Cardiac fibroblast (primary cell): Measurements from ENCODE around the gene CEMP1.
A peak's percentile ranks its signal among the peaks of the same experiment; 100 is the strongest.

ENCODE experiments used
- DNase-seq, 2 donors: peaks; one replicate each; pipeline versions ENCODE4 v3.0.0 to v3.0.0-alpha.2; 2010; ENCODE audit warnings: low read depth in 2 of 2
- H3K4me3 ChIP-seq, 2 donors: replicated peaks in 1 of 2; 1 replicate in 1 of 2; 2 replicates in 1 of 2; pipeline ENCODE4 v1.5.1; 2011; ENCODE audit warnings: low read depth in 2 of 2, low read length in 2 of 2, mild to moderate bottlenecking in 2 of 2, moderate library complexity in 1 of 2
- TF ChIP-seq, protein P1 (sequence below): IDR thresholded peaks from one replicate; pipeline ENCODE4 v1.5.1; 2011; ENCODE audit warnings: low read depth, mild to moderate bottlenecking, low read length, inconsistent platforms

The CEMP1 gene

DNA sequence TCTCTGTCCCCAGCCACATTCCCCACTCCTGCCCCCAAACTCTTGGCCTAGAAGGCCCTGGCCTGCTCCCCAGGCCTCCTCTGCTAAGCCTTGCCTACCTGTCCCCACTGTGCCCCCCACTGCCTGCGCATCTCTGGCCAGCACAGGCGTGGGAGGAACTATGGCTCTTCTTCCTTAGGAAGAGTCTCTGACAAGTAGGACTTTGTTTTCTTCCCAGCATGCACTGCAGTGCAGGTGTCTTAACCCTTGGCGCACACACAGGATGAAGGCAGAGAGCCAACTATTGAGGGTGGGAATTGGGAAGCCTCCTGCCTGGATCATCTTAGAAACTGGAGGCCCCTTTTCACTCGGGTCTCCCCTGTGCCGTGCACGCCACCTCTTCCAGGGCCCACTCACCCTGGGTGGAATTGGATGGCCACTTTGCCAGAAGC is 7.4 kb downstream of the CEMP1 start:
- TF ChIP-seq, protein P1, sequence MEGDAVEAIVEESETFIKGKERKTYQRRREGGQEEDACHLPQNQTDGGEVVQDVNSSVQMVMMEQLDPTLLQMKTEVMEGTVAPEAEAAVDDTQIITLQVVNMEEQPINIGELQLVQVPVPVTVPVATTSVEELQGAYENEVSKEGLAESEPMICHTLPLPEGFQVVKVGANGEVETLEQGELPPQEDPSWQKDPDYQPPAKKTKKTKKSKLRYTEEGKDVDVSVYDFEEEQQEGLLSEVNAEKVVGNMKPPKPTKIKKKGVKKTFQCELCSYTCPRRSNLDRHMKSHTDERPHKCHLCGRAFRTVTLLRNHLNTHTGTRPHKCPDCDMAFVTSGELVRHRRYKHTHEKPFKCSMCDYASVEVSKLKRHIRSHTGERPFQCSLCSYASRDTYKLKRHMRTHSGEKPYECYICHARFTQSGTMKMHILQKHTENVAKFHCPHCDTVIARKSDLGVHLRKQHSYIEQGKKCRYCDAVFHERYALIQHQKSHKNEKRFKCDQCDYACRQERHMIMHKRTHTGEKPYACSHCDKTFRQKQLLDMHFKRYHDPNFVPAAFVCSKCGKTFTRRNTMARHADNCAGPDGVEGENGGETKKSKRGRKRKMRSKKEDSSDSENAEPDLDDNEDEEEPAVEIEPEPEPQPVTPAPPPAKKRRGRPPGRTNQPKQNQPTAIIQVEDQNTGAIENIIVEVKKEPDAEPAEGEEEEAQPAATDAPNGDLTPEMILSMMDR, result no peak

DNA sequence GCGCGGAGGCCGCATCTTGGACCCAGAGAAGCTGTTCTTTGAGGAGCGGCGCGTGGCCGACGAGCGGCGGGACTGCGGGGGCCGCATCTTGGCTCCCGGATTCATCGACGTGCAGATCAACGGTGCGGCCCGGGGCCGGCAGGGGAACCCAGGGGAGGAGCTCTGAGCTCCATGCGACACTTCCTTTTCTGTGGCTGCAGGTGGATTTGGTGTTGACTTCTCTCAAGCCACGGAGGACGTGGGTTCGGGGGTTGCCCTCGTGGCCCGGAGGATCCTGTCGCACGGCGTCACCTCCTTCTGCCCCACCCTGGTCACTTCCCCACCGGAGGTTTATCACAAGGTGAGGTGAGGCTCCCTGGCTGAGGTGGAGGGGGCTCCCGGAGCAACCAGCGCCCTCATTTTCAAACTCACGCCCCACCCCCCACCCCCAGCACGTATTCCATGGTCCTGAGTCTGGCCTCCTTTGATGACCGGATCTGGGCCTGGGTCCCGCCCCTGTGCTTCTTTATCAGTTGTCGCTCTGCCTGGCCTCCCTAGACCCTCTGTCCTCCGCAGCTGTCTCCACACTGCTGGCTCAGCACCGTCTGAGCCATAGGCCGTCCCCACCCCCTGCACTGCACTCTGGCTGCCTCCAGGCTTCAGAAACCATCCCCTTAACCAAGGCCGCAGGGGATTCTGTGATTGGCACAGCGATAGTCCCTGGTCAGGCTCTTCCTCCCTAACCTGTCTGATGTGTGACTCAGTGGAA is 10.2 kb downstream of the CEMP1 start:
- peak overlapping the region; percentile 79 for H3K4me3 ChIP-seq
- no peak for DNase-seq
- TF ChIP-seq, protein P1, result no peak

More for the DNA sequence above, 7.4 kb downstream of the CEMP1 start:
- H3K4me3 ChIP-seq, result no peak overlapping the region
- no peak for DNase-seq

DNA sequence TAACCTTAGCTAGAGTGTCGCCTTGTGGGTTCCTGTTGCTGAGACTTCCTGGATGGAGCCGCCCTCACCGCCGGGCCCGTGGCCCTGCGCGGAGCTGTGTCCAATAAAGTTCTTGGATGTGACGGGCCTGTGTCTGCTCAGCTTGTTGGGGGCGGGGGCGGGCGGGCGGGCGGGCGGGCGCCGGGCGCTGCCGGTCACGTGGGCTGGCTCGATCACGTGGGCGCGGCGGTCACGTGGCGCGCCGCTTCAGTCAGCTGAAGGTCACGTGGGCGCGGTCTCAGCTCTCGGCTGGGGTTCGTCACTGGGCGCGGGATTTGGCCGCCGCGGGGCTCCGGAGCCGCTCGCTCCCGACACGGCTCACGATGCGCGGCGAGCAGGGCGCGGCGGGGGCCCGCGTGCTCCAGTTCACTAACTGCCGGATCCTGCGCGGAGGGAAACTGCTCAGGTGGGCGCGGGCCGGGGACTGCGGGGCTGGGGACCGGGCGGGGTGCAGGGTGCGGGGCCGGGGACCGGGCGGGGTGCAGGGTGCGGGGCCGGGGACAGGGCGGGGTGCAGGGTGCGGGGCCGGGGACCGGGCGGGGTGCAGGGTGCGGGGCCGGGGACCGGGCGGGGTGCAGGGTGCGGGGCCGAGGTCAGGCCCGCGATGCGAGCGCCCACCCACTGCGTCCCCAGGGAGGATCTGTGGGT is 11.0 kb downstream of the CEMP1 start, which contains the start of gene AMDHD2:
Gene AMDHD2 (plus strand): TSS at position 275 of the 687 bp plus-strand sequence. CDS start 88 bp downstream, at position 363.
- DNase-seq, result peak; percentile 92 to 94
- TF ChIP-seq, protein P1, result no peak
- peak within 1 kb of the TSS; percentile 79 for H3K4me3 ChIP-seq

DNA sequence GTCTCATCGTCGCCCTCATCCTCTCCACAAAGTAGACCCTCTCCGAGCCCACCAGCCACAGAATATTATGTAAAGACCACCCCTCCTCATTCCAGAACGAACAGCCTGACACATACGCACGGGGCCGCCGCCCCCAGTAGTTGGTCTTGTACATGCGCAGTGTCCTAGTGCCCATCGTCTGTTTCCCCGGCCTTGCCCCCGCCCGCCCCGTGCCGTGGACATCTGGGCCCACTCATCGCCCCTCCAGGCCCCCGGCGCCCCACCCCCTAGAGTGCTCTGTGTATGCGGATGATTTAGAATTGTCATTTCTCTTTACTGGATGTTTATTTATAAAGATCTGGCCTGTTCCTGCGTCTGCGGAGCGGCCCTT is 11.5 kb downstream of the CEMP1 start:
- peak overlapping the region in 1 of 2 donors; percentile 24 for H3K4me3 ChIP-seq
- DNase-seq, result no peak
- TF ChIP-seq, protein P1, result no peak

DNA sequence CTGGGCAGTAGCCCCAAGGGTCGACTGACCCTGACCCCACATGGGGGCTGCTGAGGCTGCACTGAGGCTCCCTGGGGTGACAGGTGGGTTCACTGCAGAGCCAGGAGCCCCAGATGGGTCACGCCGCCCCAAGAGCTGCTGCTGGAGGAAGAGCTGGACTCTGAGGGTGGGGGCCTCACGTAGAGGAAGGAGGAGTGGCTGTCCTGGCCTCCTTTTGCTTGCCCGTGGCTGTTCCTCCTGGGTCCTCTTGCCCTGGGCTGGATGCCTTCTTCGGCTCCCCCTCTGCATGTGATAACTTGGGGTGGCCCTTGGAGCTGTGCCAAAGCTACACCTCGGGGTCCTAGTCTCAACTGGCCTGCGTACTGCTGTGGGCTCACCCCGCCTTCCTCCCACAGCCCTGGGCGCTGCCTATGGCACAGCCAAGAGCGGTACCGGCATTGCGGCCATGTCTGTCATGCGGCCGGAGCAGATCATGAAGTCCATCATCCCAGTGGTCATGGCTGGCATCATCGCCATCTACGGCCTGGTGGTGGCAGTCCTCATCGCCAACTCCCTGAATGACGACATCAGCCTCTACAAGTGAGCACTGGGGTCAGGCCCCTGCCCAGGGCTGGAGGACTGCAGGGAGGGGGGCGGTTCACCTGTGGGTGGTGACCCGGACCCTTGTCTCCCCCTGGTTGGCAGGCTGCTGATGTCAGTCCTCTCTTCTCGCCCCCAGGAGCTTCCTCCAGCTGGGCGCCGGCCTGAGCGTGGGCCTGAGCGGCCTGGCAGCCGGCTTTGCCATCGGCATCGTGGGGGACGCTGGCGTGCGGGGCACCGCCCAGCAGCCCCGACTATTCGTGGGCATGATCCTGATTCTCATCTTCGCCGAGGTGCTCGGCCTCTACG is 12.1 kb downstream of the CEMP1 start:
- no peak overlapping the region for H3K4me3 ChIP-seq
- no peak for DNase-seq
- TF ChIP-seq, protein P1, result no peak

DNA sequence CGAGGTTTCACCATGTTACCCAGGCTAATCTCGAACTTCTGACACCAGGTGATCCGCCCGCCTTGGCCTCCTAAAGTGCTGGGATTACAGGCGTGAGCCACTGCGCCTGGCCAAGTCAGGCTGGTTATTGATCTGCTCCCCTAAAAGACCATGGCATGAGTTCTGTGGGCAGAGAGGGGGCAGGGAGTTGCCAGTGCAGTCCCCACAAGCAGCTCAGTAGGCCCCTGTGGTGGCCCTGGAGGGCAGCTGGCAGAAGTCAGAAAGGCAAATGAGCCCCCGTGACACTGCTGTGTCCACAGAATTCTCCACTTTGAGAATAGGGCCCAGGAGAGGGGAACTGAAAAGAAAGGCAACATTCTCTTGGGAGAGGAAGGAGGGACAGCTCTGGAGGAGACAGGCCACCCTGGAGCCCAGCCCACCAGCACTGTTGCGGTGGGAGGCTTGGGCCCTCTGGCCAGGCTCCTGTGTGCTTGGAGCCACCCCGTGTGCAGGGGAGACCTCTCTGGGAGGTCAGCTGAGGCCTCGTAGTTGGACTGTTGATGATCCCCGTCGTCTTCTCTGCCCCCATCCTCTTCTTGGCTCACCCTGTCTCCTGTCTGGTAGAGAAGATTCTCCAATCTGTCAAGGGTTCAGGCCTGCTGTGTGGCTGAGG is 13.1 kb downstream of the CEMP1 start:
- TF ChIP-seq, protein P1, result no peak
- no peak for DNase-seq
- H3K4me3 ChIP-seq, result no peak overlapping the region
